Measurements from ENCODE around the gene LYZL1.

DNA sequence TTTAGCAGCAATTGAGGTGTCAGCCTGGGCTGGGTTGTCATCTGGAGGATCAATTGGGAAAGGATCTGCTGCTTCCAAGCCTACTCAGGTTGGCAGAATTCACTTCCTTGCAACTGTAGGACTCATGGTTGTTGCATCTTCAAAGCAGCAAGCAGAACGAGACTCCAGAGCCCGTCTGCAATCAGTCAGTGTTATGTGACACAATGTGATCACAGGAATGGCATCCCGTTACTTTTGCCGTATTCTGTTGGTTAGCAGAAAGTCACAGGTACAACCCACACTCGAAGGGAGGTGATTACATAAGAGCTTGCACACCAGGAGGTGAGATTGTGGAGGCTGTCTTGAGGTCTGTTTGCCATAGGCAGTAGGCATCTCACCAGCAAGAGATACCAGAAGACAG lies 15.4 kb upstream of the LYZL1 start:
- TF ChIP-seq, protein P1, sequence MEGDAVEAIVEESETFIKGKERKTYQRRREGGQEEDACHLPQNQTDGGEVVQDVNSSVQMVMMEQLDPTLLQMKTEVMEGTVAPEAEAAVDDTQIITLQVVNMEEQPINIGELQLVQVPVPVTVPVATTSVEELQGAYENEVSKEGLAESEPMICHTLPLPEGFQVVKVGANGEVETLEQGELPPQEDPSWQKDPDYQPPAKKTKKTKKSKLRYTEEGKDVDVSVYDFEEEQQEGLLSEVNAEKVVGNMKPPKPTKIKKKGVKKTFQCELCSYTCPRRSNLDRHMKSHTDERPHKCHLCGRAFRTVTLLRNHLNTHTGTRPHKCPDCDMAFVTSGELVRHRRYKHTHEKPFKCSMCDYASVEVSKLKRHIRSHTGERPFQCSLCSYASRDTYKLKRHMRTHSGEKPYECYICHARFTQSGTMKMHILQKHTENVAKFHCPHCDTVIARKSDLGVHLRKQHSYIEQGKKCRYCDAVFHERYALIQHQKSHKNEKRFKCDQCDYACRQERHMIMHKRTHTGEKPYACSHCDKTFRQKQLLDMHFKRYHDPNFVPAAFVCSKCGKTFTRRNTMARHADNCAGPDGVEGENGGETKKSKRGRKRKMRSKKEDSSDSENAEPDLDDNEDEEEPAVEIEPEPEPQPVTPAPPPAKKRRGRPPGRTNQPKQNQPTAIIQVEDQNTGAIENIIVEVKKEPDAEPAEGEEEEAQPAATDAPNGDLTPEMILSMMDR (IDR thresholded peaks at IDR 0.05) = no peak
- no peak for TF ChIP-seq POLR2A (IDR thresholded peaks at IDR 0.05)

All from upper lobe of left lung (tissue), 4 donors.